SKM-1 treated with dmso at 0.1 percent for 144 hours (cell line): ENCODE results near the gene PKP1.
A peak's percentile ranks its signal among the peaks of the same experiment; 100 is the strongest.

ENCODE experiments used
- DNase-seq: peaks from one replicate; lab custom pipeline; 2025; ENCODE audit not compliant: unreplicated experiment; lab: John Stamatoyannopoulos, UW

Gene PKP1

DNA sequence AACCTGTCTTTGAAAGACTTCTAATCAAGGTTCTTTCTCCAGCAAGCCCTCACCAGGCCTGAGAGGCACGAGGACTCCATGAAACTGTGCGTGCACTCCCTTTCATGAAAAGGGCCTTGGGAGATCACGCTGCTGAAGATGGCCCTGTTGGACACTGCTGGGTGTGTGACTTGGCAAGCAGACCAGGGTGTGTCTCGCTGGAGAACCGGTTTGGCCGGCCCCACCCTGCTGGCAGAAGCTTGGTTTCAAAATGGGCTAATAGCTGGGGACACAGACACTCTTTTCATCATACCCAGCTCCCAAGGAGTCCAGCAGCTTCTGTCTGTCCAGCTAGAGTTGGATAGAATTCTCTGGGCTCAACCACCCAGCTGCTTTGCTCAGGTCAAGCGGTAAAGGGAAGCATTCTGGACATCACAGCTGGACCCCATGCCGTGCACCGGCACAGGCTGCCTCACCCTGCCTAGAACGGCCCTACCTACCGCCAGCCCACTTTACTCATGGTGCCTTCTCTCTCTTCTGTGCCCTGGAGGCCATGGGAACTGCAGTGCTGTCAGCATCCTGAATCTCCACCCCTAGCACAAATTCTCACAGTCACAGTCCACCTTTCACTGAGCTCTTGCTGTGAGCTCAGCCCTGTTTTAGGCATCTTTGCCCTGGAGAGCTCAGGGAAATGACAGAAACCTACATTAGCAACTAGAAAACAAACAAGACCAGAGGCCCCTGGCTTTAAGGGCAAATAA, 24.6 kb downstream of the PKP1 start:
- DNase-seq = no peak

DNA sequence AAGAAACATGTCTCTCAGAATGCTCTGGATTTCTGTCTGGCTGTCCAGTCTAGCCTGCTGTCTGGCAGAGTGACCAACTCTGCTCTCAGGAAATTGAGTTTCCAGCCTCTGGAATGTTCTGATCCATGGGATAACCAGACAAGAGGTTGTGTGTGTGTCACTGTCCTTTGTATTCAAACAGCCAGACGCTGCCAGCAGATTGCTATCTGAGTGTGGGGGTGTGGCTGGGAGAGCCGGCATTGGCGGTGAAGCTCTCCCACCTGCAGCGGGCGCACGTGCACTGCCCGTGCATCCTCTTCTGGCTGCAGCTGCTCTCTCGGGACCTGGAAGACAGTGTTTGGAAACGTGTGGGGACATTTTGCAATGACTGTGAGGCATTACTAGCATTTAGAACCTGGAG, 26.1 kb downstream of the PKP1 start:
- DNase-seq = peak; percentile 44

DNA sequence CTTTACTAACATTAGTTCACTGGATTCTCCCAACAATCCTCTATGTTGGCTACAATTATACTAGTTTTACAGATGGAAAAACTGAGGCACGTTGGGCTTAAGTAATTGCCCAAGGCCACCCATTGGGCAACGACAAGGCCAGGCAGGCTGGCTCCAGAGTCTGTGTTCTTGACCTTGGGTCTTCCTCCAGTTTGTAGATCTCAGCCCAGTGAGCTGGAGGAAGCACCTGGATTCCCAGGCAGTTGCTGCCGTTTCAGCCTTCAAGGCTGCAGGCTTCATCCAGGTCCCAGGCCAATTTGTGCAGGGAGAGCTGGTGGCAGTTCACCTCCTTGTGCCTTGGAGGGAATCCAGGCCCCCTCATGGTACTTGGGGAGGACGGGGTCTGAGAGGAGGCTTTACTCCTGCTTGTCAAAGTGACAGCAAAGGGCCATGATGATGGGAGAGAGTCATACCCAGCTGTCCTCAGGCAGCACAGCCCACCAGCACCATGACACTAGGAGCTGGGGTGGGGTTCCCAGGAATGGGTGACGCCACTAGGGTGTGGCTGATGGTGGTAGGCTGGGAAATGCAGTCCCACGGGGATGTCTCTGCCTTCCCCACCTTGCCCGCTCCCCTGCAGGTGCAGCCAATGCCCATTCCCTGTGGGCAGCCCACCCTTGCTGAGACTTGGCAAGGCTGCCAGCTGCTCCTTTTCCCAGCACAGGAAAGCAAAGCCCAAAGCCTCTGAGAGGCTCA, 27.1 kb downstream of the PKP1 start:
- no peak for DNase-seq

DNA sequence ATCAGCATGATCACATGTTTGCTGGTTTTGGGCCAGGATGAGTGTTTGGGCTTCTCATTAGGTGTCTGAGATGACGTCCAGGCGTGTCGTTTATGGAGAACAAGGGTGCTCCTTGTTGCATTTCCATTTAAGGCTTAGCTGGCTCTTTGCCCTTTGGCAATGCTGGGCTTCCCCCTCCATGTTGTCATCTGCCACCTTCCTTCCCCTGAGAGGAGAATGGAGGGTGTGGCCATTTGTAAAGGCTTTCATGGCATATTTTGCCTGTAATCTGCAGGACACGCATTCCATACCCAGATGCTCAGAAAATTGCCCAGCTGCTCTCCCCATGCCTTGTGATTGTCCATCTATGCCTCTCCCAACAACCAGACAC, 27.7 kb downstream of the PKP1 start:
- peak; percentile 68 for DNase-seq

DNA sequence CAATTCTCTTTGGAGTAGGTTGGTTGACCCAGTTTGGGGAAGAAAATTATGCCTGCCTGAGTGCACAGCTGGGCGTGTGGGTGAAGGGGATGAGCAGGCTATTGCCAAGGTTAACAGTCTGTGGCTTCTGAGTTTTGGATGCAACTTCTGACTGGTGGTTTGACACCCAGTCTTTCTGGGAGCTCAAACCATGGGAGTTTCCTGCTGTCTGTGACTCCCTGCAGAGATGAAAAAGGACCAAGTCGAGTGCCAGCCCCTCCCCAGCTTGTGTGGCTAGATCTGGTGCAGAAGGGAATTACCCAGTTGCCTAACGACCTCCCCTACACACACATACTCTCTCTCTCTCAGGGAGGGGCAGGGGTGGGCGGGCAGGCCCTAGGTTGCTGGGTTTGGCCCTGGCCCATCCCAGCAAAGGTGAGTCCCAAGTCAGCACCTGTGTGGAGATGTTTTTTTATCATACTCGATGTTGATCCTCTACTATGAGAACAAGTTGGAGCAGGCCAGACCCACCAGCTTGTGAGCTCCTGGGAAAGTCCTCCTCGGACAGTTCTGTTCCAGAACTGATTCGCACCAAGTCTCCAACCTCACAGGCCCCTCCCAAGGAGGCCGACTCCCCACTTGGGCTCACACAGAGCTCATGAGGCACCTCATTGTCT, 28.2 kb downstream of the PKP1 start:
- peak; percentile 85 for DNase-seq

DNA sequence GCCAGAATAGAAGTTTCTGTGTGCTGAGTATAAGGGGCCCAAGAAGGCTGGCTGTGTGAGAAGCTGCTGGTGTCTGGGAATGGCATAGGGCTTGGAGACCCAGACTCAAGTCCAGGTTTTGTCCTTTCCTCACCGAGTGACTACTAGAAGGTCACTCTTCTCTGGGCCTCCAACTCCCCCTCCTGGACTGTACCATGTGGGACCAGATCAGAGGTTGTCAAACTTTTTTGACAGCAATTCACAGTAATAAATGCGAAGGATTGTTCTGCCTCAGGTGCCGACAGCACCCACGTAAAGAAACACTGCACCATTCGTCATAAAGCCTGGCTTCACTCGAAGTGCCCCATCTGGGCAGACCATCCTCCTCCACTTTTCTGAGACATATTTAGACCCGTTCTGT, 29.0 kb downstream of the PKP1 start:
- no peak for DNase-seq

DNA sequence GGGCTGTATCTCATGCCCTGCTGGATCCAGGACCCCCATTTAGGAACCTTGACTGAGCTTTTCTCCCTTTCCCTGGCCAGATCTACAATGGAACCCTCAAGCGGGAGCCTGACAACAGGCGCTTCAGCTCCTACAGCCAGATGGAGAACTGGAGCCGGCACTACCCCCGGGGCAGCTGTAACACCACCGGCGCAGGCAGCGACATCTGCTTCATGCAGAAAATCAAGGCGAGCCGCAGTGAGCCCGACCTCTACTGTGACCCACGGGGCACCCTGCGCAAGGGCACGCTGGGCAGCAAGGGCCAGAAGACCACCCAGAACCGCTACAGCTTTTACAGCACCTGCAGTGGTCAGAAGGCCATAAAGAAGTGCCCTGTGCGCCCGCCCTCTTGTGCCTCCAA, 29.8 kb downstream of the PKP1 start:
- DNase-seq = no peak

DNA sequence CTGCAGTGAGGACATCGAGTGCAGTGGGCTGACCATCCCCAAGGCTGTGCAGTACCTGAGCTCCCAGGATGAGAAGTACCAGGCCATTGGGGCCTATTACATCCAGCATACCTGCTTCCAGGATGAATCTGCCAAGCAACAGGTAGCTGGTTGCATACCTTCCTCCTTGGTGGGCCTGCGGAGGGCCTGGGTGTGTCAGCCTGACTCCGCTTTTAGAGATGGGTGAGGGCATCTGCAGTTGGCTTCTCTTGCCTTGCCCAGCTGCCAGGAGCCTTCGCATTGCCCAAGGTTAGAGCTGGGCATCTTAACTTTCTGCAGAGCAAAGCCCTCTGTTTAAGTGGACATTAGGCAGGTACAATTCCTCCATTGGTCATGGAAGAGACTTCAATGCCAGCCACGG, 33.2 kb downstream of the PKP1 start:
- no peak for DNase-seq

DNA sequence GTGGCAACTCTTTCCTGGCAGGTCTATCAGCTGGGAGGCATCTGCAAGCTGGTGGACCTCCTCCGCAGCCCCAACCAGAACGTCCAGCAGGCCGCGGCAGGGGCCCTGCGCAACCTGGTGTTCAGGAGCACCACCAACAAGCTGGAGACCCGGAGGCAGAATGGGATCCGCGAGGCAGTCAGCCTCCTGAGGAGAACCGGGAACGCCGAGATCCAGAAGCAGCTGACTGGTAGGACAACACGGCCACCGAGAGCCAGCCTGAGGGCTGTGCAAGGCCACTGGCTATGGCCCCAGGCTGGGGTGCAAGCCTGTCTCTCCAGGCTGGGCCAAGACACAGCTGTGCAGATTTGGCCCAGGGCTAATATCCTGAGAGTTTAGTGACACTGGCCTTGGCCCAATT, 34.2 kb downstream of the PKP1 start:
- DNase-seq = no peak

DNA sequence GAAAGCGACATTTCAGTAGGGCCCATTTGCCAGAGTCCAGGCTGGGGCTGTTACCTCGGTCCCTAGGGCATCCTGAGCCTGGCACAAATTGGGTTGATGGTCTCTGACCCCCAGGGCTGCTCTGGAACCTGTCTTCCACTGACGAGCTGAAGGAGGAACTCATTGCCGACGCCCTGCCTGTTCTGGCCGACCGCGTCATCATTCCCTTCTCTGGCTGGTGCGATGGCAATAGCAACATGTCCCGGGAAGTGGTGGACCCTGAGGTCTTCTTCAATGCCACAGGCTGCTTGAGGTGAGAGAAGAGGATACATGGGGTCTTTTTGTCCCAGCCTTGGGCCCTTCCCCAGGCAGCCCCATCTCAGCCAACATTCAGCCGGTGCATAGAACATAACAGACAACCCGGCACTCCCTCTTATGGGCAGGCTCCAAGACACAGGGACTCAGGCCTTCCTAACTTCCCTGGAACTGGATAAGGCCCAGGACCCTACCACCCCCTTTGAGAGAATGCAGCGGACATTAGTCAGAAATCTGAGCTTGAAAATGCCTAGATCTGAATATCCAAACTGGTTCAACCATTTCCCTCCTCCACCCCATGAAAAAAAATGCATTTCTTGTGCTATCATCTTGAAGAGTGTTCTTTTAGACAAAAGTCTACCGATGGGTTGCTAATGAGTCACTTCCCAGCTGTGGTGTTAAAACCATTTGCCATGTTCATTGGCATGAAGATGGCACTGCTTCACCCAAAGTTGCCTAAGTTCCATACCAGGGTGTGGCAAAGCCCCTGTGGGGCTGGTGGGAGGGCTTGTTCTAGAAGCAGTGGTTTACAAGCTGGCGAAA, 35.4 kb downstream of the PKP1 start:
- DNase-seq = no peak

DNA sequence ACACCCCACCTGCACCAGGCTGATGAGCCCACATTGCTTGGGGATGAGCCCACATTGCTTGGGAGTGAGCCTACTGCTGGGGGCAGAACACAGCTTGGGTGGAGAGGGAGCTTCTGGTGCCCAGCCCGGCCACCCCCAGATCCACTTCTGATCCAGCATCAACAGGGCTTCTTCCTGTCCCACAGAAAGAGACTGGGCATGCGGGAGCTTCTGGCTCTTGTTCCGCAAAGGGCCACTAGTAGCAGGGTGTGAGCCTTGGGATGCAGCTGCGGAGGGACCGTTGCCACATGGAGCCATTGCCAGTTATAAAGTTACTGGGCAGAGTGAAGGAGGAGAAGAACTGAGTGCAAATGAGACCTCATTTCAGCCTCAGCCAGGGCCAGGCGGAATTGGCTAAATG, 36.3 kb downstream of the PKP1 start:
- no peak for DNase-seq

DNA sequence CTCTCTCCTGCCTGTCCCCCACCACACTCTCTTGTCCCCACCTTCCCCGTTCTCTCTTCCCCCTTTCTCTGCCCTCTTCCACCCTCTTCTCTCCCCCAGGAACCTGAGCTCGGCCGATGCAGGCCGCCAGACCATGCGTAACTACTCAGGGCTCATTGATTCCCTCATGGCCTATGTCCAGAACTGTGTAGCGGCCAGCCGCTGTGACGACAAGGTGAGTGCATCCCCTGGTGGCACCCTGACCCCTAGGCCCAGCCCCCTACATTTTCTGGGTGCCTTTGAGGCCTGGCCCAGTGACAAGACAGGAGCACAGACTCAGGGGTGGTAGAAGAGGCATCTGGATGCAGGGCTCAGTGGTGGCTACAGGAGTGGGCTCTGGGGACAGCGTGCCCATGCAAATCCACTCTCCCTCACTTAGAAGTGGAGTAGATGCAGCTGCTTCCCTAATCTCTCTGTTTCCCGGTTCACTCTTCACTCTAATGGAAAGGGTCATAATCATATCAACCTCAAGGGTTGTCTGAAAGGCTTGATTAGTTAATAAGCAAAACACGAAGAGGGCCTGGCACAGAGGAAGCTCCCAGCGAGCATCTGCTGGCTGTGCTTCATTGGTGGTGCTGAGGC, 37.0 kb downstream of the PKP1 start:
- DNase-seq = no peak

DNA sequence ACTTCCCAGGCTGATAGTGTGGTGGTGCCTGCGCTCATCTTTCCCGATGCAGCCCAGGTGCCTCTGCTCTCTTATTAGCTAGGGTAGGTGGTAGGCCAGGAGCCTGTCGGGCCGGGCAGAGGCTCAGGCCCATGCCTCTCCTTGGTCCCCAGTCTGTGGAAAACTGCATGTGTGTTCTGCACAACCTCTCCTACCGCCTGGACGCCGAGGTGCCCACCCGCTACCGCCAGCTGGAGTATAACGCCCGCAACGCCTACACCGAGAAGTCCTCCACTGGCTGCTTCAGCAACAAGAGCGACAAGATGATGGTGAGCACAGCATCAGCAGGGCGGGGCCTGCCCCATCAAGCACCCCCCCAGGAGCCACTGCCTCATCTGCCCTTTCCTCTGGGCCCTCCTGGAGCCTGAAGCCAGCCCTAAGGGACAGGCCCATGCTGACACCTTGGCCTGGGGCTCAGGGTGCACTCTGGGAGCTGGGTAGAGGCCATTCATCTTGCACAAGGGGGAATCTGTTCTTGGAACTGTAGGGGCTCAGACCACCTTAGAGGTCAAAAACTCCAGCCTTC, 38.6 kb downstream of the PKP1 start:
- DNase-seq = no peak

DNA sequence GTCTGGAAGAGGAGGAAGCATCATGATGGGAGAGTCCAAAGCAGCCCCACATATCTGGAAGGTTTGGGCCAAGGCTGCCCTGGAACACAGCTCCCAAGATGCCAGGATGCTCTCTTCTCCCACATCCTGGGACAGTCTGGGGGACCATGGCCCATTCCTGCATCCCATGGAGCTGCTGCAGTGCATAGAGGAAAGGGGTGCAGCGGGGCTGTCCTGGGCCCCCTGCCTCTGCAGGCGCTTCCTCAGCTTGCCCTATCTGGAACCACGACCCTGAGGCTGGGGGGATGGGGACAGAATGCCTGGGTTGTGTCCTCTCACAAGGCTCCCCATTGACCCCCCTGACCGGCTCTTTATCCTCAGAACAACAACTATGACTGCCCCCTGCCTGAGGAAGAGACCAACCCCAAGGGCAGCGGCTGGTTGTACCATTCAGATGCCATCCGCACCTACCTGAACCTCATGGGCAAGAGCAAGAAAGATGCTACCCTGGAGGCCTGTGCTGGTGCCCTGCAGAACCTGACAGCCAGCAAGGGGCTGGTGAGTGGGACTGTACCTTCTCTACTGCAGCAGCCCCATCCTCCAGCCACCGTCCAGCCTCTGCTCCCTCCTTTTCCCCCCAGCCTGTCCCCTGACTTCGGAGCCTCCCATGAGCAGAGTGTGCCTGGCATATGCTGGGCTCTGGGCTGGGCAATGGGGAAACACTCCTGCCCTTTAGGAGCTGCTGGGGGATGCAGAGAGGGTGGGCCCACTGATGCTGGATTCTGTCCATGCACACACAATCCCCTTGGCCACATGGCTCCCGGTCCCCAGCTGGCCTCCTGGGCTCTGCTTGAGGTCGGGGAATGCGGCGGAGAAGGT, 39.6 kb downstream of the PKP1 start:
- no peak for DNase-seq

DNA sequence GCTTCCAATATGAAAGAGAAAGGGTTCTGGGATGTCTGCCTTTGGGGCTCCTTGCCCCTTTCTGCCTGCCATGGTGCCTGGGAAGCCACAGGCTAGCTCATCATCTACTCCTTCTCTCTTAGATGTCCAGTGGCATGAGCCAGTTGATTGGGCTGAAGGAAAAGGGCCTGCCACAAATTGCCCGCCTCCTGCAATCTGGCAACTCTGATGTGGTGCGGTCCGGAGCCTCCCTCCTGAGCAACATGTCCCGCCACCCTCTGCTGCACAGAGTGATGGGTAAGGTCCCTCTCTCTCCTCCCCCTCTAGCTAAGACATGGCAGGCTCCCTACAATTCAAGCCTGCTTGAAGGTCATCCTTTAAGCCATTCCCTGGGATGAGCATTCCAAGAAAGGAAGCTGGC, 41.0 kb downstream of the PKP1 start:
- DNase-seq = no peak

DNA sequence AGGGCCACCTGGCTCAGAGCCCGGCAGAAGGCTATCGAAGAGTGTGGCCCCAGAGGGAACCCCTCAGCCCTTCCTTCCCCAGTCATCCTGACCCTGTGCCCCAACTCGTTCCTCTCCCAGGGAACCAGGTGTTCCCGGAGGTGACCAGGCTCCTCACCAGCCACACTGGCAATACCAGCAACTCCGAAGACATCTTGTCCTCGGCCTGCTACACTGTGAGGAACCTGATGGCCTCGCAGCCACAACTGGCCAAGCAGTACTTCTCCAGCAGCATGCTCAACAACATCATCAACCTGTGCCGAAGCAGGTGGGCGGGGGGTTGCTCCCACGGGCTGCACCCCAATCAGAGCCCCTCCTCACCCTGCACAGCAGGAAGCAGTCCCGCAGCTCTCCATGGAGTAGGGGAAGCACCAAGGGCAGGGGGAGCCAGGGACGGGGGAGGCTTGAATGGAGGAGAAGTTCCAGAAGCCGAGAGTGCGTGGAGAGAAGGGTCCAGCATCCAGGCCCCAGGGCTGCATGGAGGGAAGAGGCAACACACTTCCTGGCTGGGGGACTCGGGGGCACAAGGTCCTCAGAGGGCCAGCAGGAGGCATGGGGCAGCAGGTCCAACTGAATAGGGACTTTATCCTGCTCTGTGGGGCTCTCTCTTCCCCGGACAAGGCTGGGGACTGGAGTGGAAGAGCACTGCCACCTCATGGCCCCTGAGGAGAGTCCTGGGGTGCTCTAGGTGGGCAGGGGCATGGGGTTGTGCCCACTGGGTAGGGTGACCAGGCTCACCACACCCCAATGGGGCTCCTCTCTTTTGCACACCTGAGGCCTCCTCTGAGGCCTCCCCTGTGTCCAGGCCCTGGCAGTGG, 41.7 kb downstream of the PKP1 start:
- no peak for DNase-seq

DNA sequence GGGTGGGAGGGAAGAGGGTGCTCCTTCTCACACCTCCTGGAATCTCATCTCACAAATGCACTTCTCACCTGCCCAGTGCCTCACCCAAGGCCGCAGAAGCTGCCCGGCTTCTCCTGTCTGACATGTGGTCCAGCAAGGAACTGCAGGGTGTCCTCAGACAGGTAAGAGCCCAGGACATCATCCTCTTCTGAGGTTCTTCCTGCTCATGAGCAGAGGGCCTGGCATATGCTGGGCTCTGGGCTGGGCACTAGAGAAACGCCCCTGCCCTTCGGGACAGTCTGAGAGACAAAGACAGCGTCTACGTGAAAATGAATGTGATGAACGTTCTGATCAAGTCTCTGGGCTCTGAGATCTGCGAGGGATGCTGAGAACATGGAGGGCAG, 42.4 kb downstream of the PKP1 start:
- no peak for DNase-seq

DNA sequence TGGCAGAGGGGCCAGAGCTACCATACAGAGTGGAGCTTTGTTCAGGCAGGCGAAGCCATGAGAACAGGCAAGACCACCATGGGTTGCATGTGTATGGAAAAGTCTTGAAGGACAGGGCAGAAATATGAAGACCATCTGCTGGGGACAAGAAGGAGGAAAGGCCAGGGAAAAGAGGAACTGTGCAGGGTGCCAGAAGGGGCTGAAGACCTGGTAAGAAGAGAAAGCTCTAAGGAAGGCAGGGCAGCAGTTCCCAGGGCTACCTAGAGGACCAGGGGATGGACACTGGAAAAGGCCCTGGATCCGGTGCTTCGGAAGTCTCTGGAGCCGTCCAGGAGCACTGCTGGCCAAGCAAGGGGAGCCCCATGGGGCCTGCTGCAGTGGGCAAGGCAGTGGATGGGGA, 43.4 kb downstream of the PKP1 start:
- no peak for DNase-seq

DNA sequence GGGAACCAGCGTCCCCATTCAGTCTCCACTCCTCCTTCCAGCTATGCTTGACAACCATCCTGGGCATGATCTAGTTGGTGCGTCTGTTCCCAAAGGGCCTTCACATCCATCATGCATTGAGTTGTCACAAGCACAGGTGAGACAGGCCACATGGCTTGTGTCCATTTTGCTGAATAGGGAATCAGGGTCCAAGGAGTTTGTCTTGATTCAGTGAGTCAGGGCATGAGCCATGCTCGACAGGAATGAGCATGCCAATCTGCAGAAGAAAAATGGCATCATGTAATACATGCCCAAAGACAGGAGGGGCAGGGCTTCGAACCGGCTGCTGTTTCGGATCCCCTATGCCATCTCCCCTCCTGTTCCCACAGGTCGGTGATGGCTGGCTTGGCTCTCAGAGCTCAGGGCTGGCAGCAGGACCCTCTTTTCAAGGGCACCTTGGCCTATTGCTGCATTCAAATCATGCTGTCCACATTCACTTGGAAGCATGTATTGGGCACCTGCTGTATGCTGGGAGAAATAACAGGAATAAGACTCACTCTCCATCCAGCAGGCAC, 44.5 kb downstream of the PKP1 start:
- no peak for DNase-seq
